Esophagus (tissue), 2 donors: Measurements from ENCODE around the gene OCA2. TPM values are rescaled to one million over a fixed set of nuclear protein-coding genes. Genes with fewer than 3 reads are reported as not detected.

Source experiments
- H3K27ac ChIP-seq, 2 donors: one replicate each; pipeline ENCODE4 v1.5.1; 2013; ENCODE audit warnings: low read depth in 2 of 2, mild to moderate bottlenecking in 2 of 2, inconsistent platforms in 1 of 2, low read length in 1 of 2, moderate library complexity in 1 of 2
- H3K27me3 ChIP-seq, 2 donors: one replicate each; pipeline ENCODE4 v1.6.1; 2013; ENCODE audit warnings: low read length in 2 of 2, control low read depth in 1 of 2, mild to moderate bottlenecking in 1 of 2; ENCODE audit not compliant: insufficient read depth in 2 of 2, control insufficient read depth in 1 of 2
- H3K36me3 ChIP-seq, 2 donors: one replicate each; pipeline ENCODE4 v1.6.1; 2013; ENCODE audit warnings: low read length in 1 of 2; ENCODE audit not compliant: control insufficient read depth in 2 of 2, insufficient read depth in 2 of 2
- H3K4me1 ChIP-seq, 2 donors: one replicate each; pipeline ENCODE4 v1.6.1; 2013; ENCODE audit warnings: low read length in 1 of 2; ENCODE audit not compliant: control insufficient read depth in 2 of 2, insufficient read depth in 2 of 2
- H3K4me3 ChIP-seq, 2 donors: one replicate each; pipeline ENCODE4 v1.5.1; 2013; ENCODE audit warnings: low read length in 2 of 2, mild to moderate bottlenecking in 2 of 2, low read depth in 1 of 2, moderate library complexity in 1 of 2
- H3K9me3 ChIP-seq, 2 donors: one replicate each; pipeline ENCODE4 v1.6.1; 2013; ENCODE audit warnings: mild to moderate bottlenecking in 2 of 2, low read depth in 1 of 2, low read length in 1 of 2, moderate library complexity in 1 of 2; ENCODE audit not compliant: control insufficient read depth in 2 of 2, insufficient read depth in 1 of 2
- WGBS, 2 donors: extraction: QIAGEN DNeasy Blood & Tissue Kit; methylation state at CpG; one replicate each; pipeline ENCODE4 v1.1.7; 2013; 5-methylcytosine and 5-hydroxymethylcytosine counted together
- polyA plus RNA-seq, 2 donors: library from polyadenylated mRNA; stranded (reverse); fragments of 200-250 nt; gene quantifications; one replicate each; pipeline ENCODE4 v1.2.3, GENCODE V29; 2013
- donor health status: healthy with polysubstance abuse.
- donor health status: Bipolar disorder and iron deficiency.

The OCA2 gene
- polyA plus RNA-seq, 2 donors, result 1.1 to 1.2 TPM

GRCh38 chr15:28002136-28002861, 96.8 kb downstream of the OCA2 start:
- peaks cover 0 to 10% of the 10 kb centered on the region in 2 donors for H3K4me1 ChIP-seq
- peaks cover 2 to 5% of the 10 kb centered on the region in 2 donors for H3K9me3 ChIP-seq
- H3K27ac ChIP-seq, result no peak overlapping the region
- no peak overlapping the region for H3K4me3 ChIP-seq
- no peaks in the 10 kb centered on the region for H3K36me3 ChIP-seq
- no peaks in the 10 kb centered on the region for H3K27me3 ChIP-seq
- 83 to 89% methylated on average over 11 to 12 of the region's 12 CpGs for WGBS, 2 donors

- Histone ChIP-seq H3K36me3 (no peaks in the 10 kb centered on the region), H3K4me1 (peaks cover 0 to 10% of the 10 kb centered on the region in 2 donors), H3K27ac (no peak overlapping the region), H3K27me3 (no peaks in the 10 kb centered on the region), H3K9me3 (peaks cover 2 to 5% of the 10 kb centered on the region in 2 donors), H3K4me3 (no peak overlapping the region)
- 79 to 80% methylated on average over 10 of the region's 10 CpGs for WGBS, 2 donors
Observed at GRCh38 chr15:28001641-28002040, 97.5 kb downstream of the OCA2 start.

GRCh38 chr15:27993996-27994780, 104.9 kb downstream of the OCA2 start:
- no peaks in the 10 kb centered on the region for H3K27me3 ChIP-seq
- H3K36me3 ChIP-seq, result no peaks in the 10 kb centered on the region
- no peak overlapping the region for H3K27ac ChIP-seq
- 88 to 89% methylated on average over 16 of the region's 16 CpGs for WGBS, 2 donors
- no peak overlapping the region for H3K4me3 ChIP-seq
- H3K4me1 ChIP-seq, result no peaks in the 10 kb centered on the region
- no peaks in the 10 kb centered on the region for H3K9me3 ChIP-seq

- H3K27ac ChIP-seq, result no peak overlapping the region
- H3K9me3 ChIP-seq, result no peaks in the 10 kb centered on the region
- H3K36me3 ChIP-seq, result no peaks in the 10 kb centered on the region
- no peaks in the 10 kb centered on the region for H3K4me1 ChIP-seq
- 87 to 90% methylated on average over 10 of the region's 10 CpGs for WGBS, 2 donors
- no peaks in the 10 kb centered on the region for H3K27me3 ChIP-seq
- H3K4me3 ChIP-seq, result no peak overlapping the region
Observed at GRCh38 chr15:27993544-27993943, 105.6 kb downstream of the OCA2 start.

- WGBS, 2 donors, result 65 to 71% methylated on average over 16 of the region's 16 CpGs
- no peaks in the 10 kb centered on the region for H3K36me3 ChIP-seq
- H3K4me1 ChIP-seq, result no peaks in the 10 kb centered on the region
- no peaks in the 10 kb centered on the region for H3K27me3 ChIP-seq
- no peak overlapping the region for H3K27ac ChIP-seq
- no peak overlapping the region for H3K4me3 ChIP-seq
- H3K9me3 ChIP-seq, result no peaks in the 10 kb centered on the region
Observed at GRCh38 chr15:27990521-27991515, 108.3 kb downstream of the OCA2 start.

- H3K27ac ChIP-seq, result no peak overlapping the region
- H3K27me3 ChIP-seq, result no peaks in the 10 kb centered on the region
- WGBS, 2 donors, result 79 to 88% methylated on average over 4 of the region's 4 CpGs
- H3K36me3 ChIP-seq, result no peaks in the 10 kb centered on the region
- H3K4me1 ChIP-seq, result no peaks in the 10 kb centered on the region
- no peaks in the 10 kb centered on the region for H3K9me3 ChIP-seq
- no peak overlapping the region for H3K4me3 ChIP-seq
Observed at GRCh38 chr15:27989838-27990237, 109.3 kb downstream of the OCA2 start.

- Histone ChIP-seq H3K27me3 (no peaks in the 10 kb centered on the region), H3K4me3 (no peak overlapping the region), H3K4me1 (no peaks in the 10 kb centered on the region), H3K36me3 (no peaks in the 10 kb centered on the region), H3K9me3 (no peaks in the 10 kb centered on the region), H3K27ac (no peak overlapping the region)
- WGBS, 2 donors, result 87 to 91% methylated on average over 13 of the region's 13 CpGs
Observed at GRCh38 chr15:27989427-27989826, 109.7 kb downstream of the OCA2 start.

- Histone ChIP-seq H3K4me3 (no peak overlapping the region), H3K27ac (no peak overlapping the region), H3K27me3 (no peaks in the 10 kb centered on the region), H3K4me1 (no peaks in the 10 kb centered on the region), H3K36me3 (no peaks in the 10 kb centered on the region), H3K9me3 (no peaks in the 10 kb centered on the region)
- WGBS, 2 donors, result 86 to 89% methylated on average over 13 of the region's 13 CpGs
Observed at GRCh38 chr15:27985099-27985498, 114.0 kb downstream of the OCA2 start.

- Histone ChIP-seq H3K4me1 (no peaks in the 10 kb centered on the region), H3K36me3 (no peaks in the 10 kb centered on the region)
- WGBS, 2 donors, result 93 to 95% methylated on average over 9 of the region's 9 CpGs
Observed at GRCh38 chr15:27983496-27983895, 115.6 kb downstream of the OCA2 start.

More at GRCh38 chr15:27983496-27983895, 115.6 kb downstream of the OCA2 start:
- no peaks in the 10 kb centered on the region for H3K9me3 ChIP-seq
- no peaks in the 10 kb centered on the region for H3K27me3 ChIP-seq
- H3K4me3 ChIP-seq, result no peak overlapping the region
- H3K27ac ChIP-seq, result no peak overlapping the region
